ENCODE measurements around the gene SHISA9. TPM values are rescaled to one million over a fixed set of nuclear protein-coding genes. Genes with fewer than 3 reads are reported as not detected.

The SHISA9 gene
- total RNA-seq, 1 donor from 2014 or later = 0.99 TPM

DNA sequence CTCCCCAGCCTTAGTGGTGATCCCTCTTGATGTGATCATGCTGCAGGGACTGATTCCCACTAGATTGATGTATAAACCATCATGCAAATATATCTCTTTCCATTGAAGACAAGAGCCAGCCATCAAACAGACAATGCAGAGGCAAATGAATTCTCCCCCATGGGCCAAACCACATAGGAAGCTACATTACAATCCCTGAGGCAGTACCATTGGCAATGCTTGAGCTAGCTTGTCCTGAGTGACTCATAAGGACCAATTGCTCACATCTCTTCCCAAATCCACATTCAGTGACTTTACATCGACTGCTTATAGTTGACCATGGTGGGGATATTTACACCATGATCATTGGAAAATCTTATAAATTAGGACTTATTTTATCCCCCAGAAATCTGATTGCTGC, 242.2 kb downstream of the SHISA9 start:
- no peak for ATAC-seq
- intact Hi-C loops (cut with micrococcal nuclease) = no loop called here

DNA sequence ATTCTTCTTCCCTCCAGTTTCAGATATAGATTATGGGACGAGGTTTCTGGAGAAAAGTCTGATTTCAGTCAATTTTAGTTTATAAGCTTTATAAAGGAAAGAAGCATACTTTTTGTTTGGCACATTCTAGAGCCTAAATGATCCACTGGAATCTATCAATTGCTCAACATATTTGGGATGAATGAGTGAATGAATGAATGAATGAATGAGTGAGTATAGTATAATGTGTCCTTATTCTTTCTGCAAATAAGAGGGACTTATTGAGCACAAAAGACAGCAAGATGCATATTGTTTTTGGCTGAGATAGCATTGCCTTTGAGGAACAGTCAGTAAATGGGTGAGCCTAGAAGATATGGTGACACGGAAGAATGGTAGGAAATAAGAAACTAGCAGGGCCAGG, 245.4 kb downstream of the SHISA9 start:
- intact Hi-C loops (cut with micrococcal nuclease) = no loop called here
- DNase-seq = no peak
- no peak for ATAC-seq

More for the DNA sequence above, 242.2 kb downstream of the SHISA9 start:
- DNase-seq = no peak

DNA sequence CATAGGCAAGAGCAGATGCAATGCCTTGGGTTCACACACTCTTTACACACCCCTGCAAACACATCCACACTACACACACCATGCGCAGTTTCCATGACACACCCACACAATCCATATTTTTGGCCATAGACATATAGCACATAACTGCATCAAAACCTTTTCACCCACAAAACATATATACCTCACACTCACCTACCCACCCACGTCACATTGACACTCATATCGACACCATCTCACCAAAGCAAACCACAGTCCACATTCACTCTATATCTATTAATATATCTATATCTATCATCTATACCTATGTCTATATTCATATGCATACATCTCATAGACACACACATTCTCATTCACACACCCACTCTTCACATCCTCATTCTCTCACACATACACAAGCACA, 246.9 kb downstream of the SHISA9 start:
- no peak for ATAC-seq
- DNase-seq = no peak

DNA sequence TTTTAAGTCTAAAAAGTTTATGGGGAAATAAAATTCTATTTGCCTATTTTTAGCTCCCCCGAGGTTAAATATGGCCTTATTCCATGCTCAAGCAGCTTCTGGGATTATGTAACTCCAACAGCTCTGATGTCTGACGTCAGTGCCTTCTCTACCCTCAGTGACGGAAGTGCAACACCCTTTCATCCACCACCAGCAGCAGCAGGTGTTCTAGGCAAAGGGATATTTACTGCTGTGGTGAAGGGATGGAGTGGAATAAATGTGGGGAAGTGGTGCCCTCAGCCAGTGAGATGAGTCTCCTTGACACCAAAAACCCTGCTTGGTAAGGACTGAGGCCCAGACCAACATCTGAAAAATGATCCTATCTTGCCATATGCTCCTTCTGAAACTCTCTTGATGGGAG, 247.4 kb downstream of the SHISA9 start:
- intact Hi-C loops (cut with micrococcal nuclease) = no loop called here
- no peak for ATAC-seq
- DNase-seq = no peak

More for the DNA sequence above, 246.9 kb downstream of the SHISA9 start:
- intact Hi-C loops (cut with micrococcal nuclease) = no loop called here

DNA sequence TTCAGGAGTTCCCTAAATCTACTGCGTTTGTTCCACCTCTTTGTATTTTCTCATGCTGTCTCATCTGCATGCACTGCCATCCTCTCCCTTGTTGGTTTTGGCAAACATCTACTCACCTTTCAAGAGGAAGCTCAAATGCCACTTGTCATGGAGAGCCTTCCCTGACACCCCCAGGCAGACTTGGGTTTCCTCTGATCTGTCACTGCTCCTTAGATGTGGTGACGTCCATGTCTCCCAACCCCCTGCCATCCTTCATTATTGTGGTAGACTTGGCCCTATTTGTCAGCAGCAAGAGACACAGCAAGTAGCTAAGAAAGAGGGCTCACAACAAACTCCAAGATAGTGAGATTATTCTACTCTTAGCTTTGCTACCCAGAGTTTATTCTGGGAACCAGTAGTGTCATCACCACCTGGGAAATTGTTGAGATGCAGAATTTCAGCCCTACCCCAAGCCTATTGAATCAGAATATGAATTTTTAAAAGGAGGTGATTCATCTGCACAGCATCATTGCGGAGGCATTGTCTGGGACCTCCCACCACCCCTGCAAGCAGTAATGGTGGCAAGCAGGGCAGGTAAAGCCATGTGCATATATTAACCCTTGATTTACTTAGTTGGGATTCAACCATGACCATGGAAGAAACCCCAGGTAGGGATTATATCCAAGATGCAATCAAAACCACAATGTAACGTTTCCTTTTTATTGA, 248.9 kb downstream of the SHISA9 start:
- intact Hi-C loops (cut with micrococcal nuclease) = no loop called here
- DNase-seq = no peak
- no peak for ATAC-seq

DNA sequence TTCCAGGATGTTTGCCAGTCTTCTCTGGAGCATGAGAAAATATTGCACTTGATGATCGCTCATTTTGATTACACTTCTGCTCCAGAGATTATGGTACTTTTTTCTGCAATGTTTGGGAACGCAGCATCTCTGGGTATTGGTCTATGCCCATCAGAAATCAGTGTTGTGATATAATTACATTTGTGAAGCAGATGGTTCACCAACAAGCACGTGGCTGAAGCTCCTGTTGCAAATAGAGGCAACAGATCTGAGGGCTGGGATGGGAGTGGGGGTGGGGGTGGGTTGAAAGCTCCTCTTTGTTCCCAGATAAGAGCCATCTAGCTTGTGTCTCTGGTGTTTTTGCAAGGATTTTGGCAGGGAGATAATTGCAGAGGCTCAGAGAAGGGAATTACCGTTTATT, 252.3 kb downstream of the SHISA9 start:
- DNase-seq = no peak
- no peak for ATAC-seq
- intact Hi-C loops (cut with micrococcal nuclease) = no loop called here

DNA sequence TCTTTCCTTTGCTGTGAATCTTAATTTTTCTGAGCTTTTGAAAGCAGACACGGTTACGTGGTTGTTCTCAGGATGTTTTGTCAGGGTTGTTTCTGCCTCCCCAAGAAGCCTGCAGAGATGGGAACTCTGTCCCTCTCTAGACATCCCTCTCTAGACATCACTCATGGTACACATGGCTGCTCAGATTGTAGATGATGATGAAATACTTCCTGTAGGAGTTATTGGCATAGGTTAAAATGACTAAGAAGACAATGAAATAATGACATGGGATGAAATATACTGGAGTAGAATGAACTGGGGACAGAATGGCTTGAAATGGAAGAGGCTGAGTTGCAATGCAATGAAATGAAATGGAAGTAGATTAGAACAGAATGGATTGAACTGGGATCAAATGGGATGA, 253.4 kb downstream of the SHISA9 start:
- ATAC-seq (no peak), DNase-seq (no peak)
- intact Hi-C loops (cut with micrococcal nuclease) = no loop called here

DNA sequence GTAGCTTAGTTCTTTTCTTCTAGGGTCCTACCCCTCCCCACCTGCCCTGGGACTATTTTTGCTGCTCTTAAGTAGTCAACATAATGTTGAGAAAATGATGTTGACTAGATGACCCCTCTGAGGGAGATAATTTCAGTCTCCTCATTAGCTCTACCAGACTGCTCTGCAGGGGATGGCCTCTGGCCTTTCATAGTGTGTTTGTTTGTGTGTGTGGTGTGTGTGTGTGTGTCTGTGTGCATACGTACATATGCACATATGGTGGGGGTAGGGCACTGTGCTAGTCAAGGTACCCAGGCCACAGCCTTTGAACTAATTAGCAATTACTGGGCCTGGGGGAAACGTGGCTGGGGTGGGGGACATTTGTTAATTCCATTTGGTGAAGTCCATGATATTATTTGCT, 254.0 kb downstream of the SHISA9 start:
- intact Hi-C loops (cut with micrococcal nuclease) = no loop called here
- ATAC-seq = no peak
- no peak for DNase-seq

DNA sequence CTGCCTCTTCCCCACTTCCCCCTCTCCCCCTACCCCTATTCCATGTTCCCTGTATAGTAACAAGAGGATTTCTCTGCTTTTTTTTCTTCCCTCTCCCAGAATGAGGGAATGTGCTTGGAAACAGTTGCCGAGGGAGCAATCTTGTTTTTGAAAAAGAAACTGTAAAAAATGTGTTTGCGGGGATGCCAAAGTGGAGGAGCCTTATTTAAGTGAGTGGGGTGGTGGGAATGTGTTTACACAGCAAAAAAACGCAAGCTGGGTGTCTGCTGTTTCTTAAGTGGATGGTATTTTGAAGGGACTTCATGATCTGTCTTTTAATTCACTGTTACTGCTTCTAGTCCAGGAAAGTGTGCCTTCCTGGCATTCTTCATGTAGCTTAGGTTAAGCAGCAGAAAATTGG, 254.4 kb downstream of the SHISA9 start:
- ATAC-seq = no peak
- intact Hi-C loops (cut with micrococcal nuclease) = no loop called here
- no peak for DNase-seq

DNA sequence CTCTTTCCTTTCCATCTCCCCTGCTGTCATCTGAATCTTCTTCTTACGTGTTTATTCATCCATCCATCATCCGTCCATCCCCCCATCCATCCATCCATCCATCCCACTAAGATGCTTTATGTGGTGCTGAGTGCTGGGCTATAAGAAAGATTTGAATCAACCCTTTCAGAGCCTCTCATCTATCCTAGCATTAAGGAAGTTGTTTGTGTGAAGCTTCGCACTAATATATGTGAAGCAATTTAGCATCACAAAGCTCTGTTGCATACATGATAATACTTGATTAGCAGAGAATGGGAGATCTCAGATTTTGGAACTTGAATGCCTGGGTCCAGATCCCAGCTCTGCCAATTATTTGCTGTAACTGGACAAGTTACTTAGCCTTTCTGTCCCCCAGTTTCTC, 255.7 kb downstream of the SHISA9 start:
- intact Hi-C loops (cut with micrococcal nuclease) = no loop called here
- no peak for ATAC-seq

DNA sequence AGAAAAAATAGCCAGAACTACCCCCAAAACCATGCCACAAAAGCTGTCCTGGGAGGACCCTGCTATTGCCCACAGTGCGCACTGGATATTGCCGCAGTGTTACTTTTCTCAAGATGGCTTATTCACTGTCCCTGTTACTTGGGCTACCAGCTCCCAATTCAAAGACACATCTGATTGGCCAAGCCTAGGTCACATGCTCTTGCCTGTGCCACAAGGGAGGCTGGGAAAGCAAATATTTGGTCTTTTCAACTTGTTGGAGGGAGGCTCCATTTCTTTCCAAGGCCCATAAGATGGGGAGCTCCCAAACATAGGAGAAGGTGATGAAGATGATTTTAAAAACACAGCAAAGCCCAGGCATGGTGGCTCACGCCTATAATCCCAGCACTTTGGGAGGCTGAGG, 257.0 kb downstream of the SHISA9 start:
- intact Hi-C loops (cut with micrococcal nuclease) = no loop called here

More for the DNA sequence above, 255.7 kb downstream of the SHISA9 start:
- no peak for DNase-seq

DNA sequence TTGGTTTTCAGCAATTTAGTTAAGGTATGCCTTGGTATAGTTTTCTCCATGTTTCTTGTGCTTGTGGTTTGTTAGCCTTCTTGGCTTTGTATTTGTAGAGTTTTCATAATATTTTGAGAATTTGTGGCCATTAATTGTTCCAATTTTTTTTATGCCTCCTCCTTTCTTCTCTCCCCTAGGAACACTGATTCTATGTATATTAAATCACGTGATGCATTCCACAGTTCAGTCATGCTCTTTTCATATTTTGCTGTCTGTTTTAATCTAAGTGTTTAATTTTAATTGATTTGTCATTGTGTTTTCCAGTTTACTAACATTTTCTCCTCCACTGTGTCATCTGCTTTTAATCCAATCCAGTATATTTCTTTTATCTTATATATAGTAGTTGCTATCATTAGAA, 263.6 kb downstream of the SHISA9 start:
- intact Hi-C loops (cut with micrococcal nuclease) = no loop called here
- DNase-seq = no peak
- ATAC-seq = no peak

More for the DNA sequence above, 257.0 kb downstream of the SHISA9 start:
- DNase-seq (no peak), ATAC-seq (no peak)

DNA sequence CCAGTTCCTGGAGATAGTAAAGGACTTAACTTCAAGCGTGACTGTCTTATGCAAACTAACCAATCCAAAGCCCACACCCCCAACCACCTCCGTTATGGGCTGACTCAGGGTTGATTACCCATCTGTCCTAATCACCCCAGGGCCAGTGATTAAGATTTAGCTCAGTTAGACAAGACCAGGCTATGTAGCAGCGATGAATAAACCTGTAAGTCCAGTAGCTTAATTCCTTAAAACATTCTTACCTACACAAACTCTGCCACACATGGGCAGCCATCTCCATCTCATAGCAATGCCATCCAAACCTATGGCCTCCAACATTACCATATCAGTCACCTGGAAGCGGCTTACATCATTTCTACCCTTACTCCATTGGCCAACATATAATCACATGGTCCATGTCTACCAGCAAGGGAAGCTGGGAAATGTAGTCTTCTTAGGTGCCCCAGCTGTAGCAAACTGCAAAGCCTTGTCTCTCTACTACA, 266.7 kb downstream of the SHISA9 start:
- ATAC-seq = no peak
- DNase-seq = no peak
- intact Hi-C loops (cut with micrococcal nuclease) = no loop called here

DNA sequence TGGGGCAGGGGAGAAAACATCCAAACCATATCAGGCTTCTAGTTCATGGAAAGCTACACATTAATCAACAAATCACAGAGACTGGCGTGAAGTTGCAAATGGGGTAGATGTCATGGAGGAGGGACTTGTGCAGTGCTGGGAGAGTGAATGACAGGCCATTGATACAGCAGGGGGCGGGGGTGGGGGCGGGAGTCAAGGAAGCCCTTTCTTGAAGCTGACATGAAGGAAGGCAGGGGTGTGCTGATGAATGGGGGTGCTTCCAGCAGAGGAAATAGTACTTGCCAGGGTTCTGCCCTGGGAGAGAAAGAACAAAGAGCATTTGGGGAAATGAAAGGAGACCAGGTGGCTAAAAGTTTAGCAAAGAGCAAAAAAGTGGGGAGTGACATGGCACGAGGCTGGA, 269.9 kb downstream of the SHISA9 start:
- DNase-seq (no peak), ATAC-seq (no peak)
- intact Hi-C loops (cut with micrococcal nuclease) = no loop called here

DNA sequence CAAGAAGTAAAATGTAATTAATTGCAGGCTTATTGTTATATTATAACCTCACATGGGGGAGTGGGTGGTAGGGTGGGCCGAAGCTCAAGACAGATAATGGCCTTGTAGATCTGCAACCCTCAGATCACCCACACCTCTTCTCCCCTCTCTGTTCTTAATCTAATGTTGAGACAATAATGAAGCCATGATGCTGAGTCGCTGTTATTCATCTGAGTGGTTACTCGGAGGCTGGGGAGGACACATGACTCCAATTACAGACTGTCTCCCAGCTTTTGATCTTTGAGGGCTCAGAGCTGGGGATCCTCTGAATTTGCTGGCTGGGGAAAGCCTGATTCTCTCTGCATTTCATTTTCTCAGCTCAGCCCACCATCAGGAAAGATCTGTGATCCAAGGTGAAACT, 275.3 kb downstream of the SHISA9 start:
- intact Hi-C loops (cut with micrococcal nuclease) = no loop called here
- no peak for ATAC-seq

DNA sequence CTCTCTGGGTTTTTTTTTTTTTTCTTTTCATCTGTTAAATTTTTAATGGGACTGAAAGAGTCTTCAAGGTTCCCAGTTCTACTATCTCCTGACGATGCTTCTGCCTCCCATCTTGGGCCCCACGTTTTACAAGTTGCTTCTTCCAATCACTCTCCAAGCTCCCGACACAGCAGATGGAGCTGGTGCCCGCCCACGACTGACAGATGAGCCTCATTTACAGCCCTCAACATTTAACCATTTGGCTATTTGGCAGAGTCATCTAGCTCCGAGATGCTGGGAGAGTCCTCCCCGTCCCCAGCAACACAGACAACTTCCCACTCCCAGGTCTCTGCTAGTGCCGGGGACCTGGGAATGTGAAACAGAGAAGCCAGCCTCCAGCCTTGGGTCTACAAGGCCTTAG, 276.9 kb downstream of the SHISA9 start:
- DNase-seq (no peak), ATAC-seq (no peak)
- intact Hi-C loops (cut with micrococcal nuclease) = no loop called here

More for the DNA sequence above, 275.3 kb downstream of the SHISA9 start:
- DNase-seq = no peak

DNA sequence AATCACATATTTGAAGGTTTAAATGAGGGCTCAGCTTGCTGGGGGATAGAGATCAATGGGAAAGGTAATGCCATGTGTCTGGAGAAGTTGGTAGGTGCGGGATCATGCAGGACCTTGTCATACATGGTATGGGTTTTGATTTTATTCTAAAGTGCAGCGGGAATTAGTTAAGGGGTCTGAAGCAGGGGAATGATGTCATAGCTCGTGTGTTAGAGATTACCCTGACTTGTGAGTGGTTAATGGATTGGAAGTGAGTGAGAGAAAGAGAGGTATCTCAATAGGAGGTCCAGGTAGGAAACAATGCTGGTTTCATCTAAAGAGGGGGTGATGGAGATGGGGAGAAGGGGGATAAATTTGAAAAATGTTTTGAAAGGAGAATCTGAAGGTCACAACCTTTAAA, 280.0 kb downstream of the SHISA9 start:
- intact Hi-C loops (cut with micrococcal nuclease) = no loop called here
- DNase-seq (no peak), ATAC-seq (no peak)

DNA sequence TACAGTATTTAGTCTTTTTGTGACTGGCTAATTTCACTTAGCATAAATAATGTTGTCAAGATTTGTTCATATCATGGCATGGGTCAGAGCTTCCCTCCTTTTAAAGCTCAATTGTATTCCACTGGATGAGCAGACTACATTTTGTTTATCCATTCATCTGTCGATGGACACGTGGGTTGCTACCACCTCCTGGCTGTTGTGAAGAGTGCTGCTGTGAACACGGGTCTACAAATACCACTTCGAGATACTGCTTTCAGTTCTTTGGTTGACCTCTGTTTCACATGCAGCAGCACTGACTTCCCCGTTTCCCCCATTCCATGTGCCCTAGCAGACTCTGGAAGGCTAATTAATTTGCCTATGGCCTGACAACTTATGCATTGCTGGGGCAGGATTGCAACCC, 285.4 kb downstream of the SHISA9 start:
- DNase-seq (no peak), ATAC-seq (no peak)
- intact Hi-C loops (cut with micrococcal nuclease) = no loop called here

DNA sequence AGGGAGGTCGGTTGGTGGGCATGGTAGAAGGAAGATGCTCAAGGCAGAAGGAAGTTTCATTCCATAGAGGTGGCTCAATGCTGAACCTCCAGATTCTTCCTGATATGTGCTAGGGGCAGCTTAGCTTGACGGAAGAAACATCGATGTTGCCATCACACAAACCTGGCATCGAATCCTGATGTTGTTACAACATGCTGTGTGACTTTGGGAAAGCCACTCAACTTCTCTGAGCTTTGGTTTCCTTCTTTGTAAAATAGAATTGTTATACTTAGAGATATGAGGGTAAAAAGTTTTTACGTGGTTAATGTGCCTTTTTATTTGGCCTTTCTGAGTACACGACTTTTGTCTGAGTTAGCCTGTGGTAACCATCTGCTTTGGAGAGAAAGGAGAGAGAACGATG, 287.9 kb downstream of the SHISA9 start:
- ATAC-seq (no peak), DNase-seq (no peak)
- intact Hi-C loops (cut with micrococcal nuclease) = no loop called here

DNA sequence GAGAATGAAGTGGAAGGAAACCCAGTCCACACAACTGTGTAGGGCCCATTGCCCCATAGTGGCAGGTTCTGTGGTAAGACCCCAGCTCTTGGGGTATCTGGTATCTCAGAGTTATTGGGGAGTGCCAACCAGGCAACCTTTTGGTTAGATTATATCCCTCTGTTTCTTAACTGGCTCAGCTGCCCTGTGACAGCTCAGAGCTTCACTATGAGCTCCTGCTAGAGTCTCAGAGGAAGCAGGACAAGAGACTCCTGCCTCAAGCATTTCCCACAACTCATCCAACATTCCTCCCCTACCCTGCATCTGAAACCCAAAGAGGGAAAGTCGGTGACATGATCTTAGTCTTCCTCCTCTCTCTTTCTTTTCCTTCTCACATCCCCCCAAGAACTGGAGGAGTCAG, 292.3 kb downstream of the SHISA9 start:
- ATAC-seq = no peak
- intact Hi-C loops (cut with micrococcal nuclease) = no loop called here
- DNase-seq = no peak

DNA sequence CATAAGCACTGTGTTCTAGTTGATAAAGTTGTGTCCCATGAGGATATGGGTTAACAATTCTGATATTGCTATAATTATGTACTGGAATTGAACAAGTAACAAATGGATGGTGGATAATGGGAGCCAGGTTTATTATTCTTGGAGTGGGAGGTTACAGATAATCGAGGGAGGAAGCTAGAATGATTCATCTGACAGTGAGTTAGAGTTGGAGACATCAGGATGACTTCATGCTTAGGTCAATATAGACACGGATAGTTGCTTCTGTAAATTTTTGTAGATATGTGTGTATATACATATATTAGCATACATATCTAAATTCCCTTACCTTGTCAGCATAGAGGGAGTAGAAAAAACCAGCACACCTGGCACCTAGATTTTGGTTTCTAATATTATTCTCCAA, 293.4 kb downstream of the SHISA9 start:
- no peak for ATAC-seq
- no peak for DNase-seq
- intact Hi-C loops (cut with micrococcal nuclease) = no loop called here

DNA sequence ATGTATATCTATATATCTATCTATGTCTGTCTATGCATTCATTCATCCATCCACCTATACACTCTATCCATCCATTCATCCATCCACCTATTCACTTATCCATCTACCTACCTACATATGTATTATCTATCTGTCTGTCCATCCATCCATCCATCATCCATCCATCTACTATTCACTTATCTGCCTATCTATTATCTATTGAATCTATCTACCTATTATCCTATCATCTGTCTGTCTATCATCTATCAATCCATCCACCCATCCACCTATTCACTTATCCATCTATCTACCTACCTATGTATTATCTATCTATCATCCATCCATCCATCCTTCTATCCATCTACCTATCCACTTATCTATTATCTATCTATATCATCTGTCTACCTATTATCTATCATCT, 302.3 kb downstream of the SHISA9 start:
- intact Hi-C loops (cut with micrococcal nuclease) = no loop called here
- DNase-seq (no peak), ATAC-seq (no peak)

Data from left ventricle myocardium superior (tissue), 1 donor.